Gastrocnemius medialis (tissue), 4 donors: ENCODE data around the gene PLPPR4. TPM values are rescaled to one million over a fixed set of nuclear protein-coding genes. Genes with fewer than 3 reads are reported as not detected.

ENCODE experiments used
- ATAC-seq, 2 donors: fragments of 150-250 bp; one replicate each; pipeline ENCODE4 v1.9.1; 2016
- DNase-seq, 2 donors: peaks; one replicate each; pipeline ENCODE4 v3.0.0-alpha.2; 2019
- H3K27ac ChIP-seq, 4 donors: fragments of 200-600 bp; sonication (generic); 1 replicate in 1 of 4; 2 replicates in 3 of 4; pipeline ENCODE4 v1.5.1; 2016 to 2018; ENCODE audit warnings: mild to moderate bottlenecking in 2 of 4, moderate library complexity in 1 of 4
- H3K27me3 ChIP-seq, 3 donors: fragments of 200-600 bp; sonication (generic) in 2 of 3; 1 replicate in 1 of 3; 2 replicates in 2 of 3; pipeline versions ENCODE4 v1.5.1 to v1.6.0; 2016 to 2019; ENCODE audit warnings: mild to moderate bottlenecking in 1 of 3, moderate library complexity in 1 of 3
- H3K36me3 ChIP-seq, 2 donors: fragments of 200-600 bp; sonication (generic) in 1 of 2; one replicate each; pipeline ENCODE4 v1.5.1; 2017 to 2018
- H3K4me1 ChIP-seq, 2 donors: fragments of 200-600 bp; sonication (generic) in 1 of 2; one replicate each; pipeline ENCODE4 v1.5.1; 2016 to 2017; ENCODE audit warnings: mild to moderate bottlenecking in 2 of 2
- H3K4me3 ChIP-seq, 4 donors: fragments of 200-600 bp; sonication (generic) in 3 of 4; 1 replicate in 1 of 4; 2 replicates in 3 of 4; pipeline ENCODE4 v1.5.1; 2016 to 2019; ENCODE audit warnings: mild to moderate bottlenecking in 2 of 4
- H3K9me3 ChIP-seq, 3 donors: fragments of 200-600 bp; sonication (generic) in 2 of 3; 1 replicate in 1 of 3; 2 replicates in 2 of 3; pipeline ENCODE4 v1.5.1; 2016 to 2019
- CTCF ChIP-seq, 5 experiments: fragments of 450-650 bp in 3 of 5; fragments of 200-600 bp in 2 of 5; sonication (generic) in 2 of 5; IDR thresholded peaks in 4 of 5; conservative IDR thresholded peaks in 1 of 5; 1 replicate in 4 of 5; 2 replicates in 1 of 5; pipeline ENCODE4 v1.5.1; 2016 to 2019; ENCODE audit warnings: antibody characterized with exemption in 5 of 5, mild to moderate bottlenecking in 3 of 5, moderate library complexity in 3 of 5
- POLR2A ChIP-seq, 2 donors: fragments of 450-650 bp; IDR thresholded peaks; one replicate each; pipeline ENCODE4 v1.6.1; 2017; ENCODE audit warnings: antibody characterized with exemption in 2 of 2, mild to moderate bottlenecking in 2 of 2, moderate library complexity in 2 of 2
- in situ Hi-C, 4 donors: fragments of 200-750 bp; cut with MboI; loops; one replicate each; pipeline versions ENCODE4 v1.15.0 to v1.8.0; 2017; ENCODE audit warnings: low sequenced_read_pairs in 4 of 4
- intact Hi-C: fragments of 100-400 bp; cut with DNase I; formaldehyde crosslinking; loops from one replicate; pipeline ENCODE4 v1.15.1; 2023; ENCODE audit warnings: low total_unique reads
- total RNA-seq, 4 donors: library from RNA; depleted of rRNA; stranded (reverse); fragments of >200 nt; gene quantifications; one replicate each; pipeline versions ENCODE4 v1.1.0 to v1.2.3, GENCODE V29; 2016

PLPPR4 gene
- under 1 TPM in 3 of 4 donors, not detected in 1; 0.20 to 0.68 (median 0.27) TPM for total RNA-seq

DNA sequence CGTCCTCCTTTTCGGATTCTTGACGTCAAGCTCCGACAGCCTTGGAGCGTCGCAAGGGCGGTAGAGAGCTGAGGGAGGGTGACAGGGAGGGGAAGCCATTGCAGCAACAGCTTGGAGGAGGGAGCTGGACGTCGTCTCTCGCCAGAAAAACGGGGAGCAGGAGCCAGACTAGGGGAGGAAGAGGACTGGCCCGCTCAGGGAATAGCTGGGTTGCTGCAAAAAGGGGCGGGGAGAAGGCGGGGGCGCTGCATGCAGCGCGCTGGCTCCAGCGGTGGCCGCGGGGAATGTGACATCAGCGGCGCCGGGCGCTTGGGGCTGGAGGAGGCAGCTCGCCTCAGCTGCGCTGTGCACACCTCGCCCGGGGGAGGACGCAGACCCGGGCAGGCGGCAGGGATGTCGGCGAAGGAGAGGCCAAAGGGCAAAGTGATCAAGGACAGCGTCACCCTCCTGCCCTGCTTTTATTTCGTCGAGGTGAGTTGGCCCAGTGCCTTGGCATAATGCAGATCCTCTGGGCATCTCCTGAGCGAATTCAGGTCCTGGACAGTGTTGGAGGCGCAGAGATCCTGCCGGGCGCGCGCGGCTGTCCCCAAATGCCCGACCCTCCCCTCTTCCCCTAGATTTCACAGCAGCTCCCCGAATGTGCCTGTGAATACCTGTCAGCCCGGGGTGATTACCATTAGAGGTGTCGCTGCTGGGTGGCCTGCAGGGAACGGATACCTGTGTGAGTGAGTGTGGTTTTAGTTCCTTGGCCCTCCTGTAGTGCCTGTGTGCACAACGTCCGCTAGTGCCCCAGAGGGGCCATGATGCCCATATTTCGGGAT lies at the start of gene PLPPR4:
Gene PLPPR4 (plus strand): TSS at position 292 of the 821 bp plus-strand sequence. CDS start 102 bp downstream, at position 394.
- Histone ChIP-seq H3K27ac (no peak within 1 kb of the TSS), H3K9me3 (no peaks in the 10 kb centered on the region), H3K4me1 (peaks cover 3 to 7% of the 10 kb centered on the region in 2 donors), H3K4me3 (peak within 1 kb of the TSS; percentile 34 to 58 (median 55)), H3K36me3 (no peaks in the 10 kb centered on the region), H3K27me3 (peaks cover 4 to 18% (median 15%) of the 10 kb centered on the region in 3 donors)
- intact Hi-C loops (no loop called here), in situ Hi-C loops (no loop called here)
- ATAC-seq: peak; percentile 41 to 47
- TF ChIP-seq CTCF (IDR thresholded peaks at IDR 0.05 in 4 of 5, conservative IDR thresholded peaks at IDR 0.05 in 1 of 5) (no peak), POLR2A (IDR thresholded peaks at IDR 0.05) (no peak)
- DNase-seq: peak in 1 of 2 donors; percentile 35

GRCh38 chr1:99216956-99217355 lies 47.3 kb upstream of the PLPPR4 start:
- DNase-seq (no peak), ATAC-seq (no peak)
- no peak overlapping the region for H3K27ac ChIP-seq
- no peaks in the 10 kb centered on the region for H3K4me1 ChIP-seq
- H3K36me3 ChIP-seq: no peaks in the 10 kb centered on the region
- in situ Hi-C loops: no loop called here
- intact Hi-C loops: no loop called here
- no peak overlapping the region for H3K4me3 ChIP-seq
- TF ChIP-seq POLR2A (IDR thresholded peaks at IDR 0.05) (no peak), CTCF (IDR thresholded peaks at IDR 0.05 in 4 of 5, conservative IDR thresholded peaks at IDR 0.05 in 1 of 5) (no peak)
- no peaks in the 10 kb centered on the region for H3K27me3 ChIP-seq
- H3K9me3 ChIP-seq: no peaks in the 10 kb centered on the region

DNA sequence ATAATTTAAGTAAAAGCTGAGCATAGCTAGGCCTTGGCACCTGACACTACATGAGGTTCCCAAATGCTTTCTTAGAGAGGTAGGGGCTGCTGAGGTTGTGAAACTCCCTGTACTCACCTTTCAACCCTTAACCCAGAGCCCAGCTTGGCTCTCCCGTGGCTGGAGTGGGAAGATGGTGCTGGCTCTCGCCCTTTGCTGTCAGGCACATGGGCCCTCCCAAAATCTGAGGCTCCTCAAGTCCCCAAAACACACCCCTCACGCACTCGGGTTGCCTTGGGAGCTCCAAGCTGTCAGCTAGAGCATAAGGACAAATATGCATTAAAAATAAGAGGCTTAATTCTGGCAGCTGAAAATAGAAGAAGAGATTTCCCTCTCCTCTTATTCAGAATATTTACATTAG lies 46.7 kb upstream of the PLPPR4 start:
- H3K36me3 ChIP-seq: no peaks in the 10 kb centered on the region
- ATAC-seq (no peak), DNase-seq (no peak)
- in situ Hi-C loops: no loop called here
- H3K27me3 ChIP-seq: no peaks in the 10 kb centered on the region
- H3K9me3 ChIP-seq: no peaks in the 10 kb centered on the region
- no peaks in the 10 kb centered on the region for H3K4me1 ChIP-seq
- no peak overlapping the region for H3K4me3 ChIP-seq
- H3K27ac ChIP-seq: no peak overlapping the region
- TF ChIP-seq POLR2A (IDR thresholded peaks at IDR 0.05): no peak
- no peak for TF ChIP-seq CTCF (IDR thresholded peaks at IDR 0.05 in 4 of 5, conservative IDR thresholded peaks at IDR 0.05 in 1 of 5)
- intact Hi-C loops: no loop called here

DNA sequence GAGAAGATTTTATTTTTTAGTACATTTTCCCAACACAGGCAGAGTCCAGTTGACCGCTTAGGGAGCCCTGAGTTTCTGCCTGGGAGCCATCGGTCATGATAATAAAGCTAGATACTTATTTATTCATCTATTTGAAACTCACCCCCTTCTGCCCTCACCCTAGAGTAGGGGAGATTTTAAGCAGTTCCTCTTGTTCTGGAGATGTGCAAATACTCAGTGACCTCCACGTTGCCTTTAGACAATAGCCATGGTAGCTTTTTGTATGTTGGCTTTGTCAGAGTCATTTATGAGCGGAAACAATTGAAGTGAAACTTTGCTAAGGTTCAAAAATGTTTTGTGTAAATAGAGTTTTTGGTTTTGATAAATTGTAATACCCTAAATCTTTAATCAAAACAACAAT lies 45.7 kb upstream of the PLPPR4 start:
- DNase-seq (no peak), ATAC-seq (no peak)
- intact Hi-C loops: no loop called here
- Histone ChIP-seq H3K4me3 (no peak overlapping the region), H3K36me3 (no peaks in the 10 kb centered on the region), H3K27ac (no peak overlapping the region), H3K27me3 (no peaks in the 10 kb centered on the region), H3K9me3 (no peaks in the 10 kb centered on the region), H3K4me1 (no peaks in the 10 kb centered on the region)
- TF ChIP-seq POLR2A (IDR thresholded peaks at IDR 0.05): no peak
- no peak for TF ChIP-seq CTCF (IDR thresholded peaks at IDR 0.05 in 4 of 5, conservative IDR thresholded peaks at IDR 0.05 in 1 of 5)
- in situ Hi-C loops: no loop called here
